Measurements from ENCODE around the gene DCAF7.

DNA sequence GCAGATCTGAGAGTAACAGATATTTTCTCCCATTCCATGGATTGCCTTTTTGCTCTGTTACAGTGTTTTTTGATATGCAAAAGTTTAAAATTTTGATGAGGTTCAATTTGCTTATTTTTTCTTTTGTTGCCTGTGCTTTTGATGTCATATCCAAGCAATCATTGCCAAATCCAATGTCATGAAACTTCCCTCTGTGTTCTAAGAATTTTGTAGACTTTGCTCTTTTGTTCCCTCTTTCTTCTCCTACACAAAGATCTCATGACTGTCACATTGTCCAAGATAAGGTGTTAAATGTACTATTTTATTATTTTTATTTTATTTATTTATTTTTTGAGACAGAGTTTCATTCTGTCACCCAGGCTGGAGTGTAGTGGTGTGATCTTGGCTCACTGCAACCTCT, 46.0 kb upstream of the DCAF7 start:
- TF ChIP-seq RCOR1 (IDR thresholded peaks at IDR 0.05; ENCODE audit: insufficient replicate concordance, low read length) (no peak), NFE2L2 (IDR thresholded peaks at IDR 0.05; ENCODE audit: low read depth, low read length) (no peak), SMC3 (IDR thresholded peaks at IDR 0.05; ENCODE audit: low read depth, low read length) (no peak)
- TF ChIP-seq, protein P1, sequence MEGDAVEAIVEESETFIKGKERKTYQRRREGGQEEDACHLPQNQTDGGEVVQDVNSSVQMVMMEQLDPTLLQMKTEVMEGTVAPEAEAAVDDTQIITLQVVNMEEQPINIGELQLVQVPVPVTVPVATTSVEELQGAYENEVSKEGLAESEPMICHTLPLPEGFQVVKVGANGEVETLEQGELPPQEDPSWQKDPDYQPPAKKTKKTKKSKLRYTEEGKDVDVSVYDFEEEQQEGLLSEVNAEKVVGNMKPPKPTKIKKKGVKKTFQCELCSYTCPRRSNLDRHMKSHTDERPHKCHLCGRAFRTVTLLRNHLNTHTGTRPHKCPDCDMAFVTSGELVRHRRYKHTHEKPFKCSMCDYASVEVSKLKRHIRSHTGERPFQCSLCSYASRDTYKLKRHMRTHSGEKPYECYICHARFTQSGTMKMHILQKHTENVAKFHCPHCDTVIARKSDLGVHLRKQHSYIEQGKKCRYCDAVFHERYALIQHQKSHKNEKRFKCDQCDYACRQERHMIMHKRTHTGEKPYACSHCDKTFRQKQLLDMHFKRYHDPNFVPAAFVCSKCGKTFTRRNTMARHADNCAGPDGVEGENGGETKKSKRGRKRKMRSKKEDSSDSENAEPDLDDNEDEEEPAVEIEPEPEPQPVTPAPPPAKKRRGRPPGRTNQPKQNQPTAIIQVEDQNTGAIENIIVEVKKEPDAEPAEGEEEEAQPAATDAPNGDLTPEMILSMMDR (conservative IDR thresholded peaks at IDR 0.05; ENCODE audit: low read depth, low read length), result no peak

All from IMR-90 (cell line).